DND-41 (cell line): Measurements from ENCODE around the gene SLC35G3.
"Not testable (repeated sequence)": the region's sequence is repeated elsewhere in the genome, so short reads cannot be mapped to it uniquely, and the experiment has no call there.

ENCODE experiments used
- ATAC-seq: fragments of 200-7000 bp; cut with Tn5 transposase; 3 replicates; pipeline ENCODE4 v1.9.1; 2021; ENCODE audit warnings: low read depth; ENCODE audit not compliant: insufficient read depth
- DNase-seq: peaks from one replicate; pipeline ENCODE4 v3.0.0-alpha.2; 2020
- H2AFZ ChIP-seq: 2 replicates; pipeline ENCODE4 v1.6.0; 2012; ENCODE audit warnings: low read depth, low read length
- H3K27ac ChIP-seq: 2 replicates; pipeline ENCODE4 v1.5.1; 2012; ENCODE audit warnings: low read length, inconsistent platforms
- H3K27me3 ChIP-seq: fragments of 200-600 bp; sonication (generic); 2 replicates; pipeline ENCODE4 v1.6.0; 2012; ENCODE audit warnings: low read length, mild to moderate bottlenecking, inconsistent platforms; ENCODE audit not compliant: insufficient read depth, poor library complexity
- H3K36me3 ChIP-seq: 2 replicates; pipeline ENCODE4 v1.5.1; 2012; ENCODE audit warnings: low read length, inconsistent platforms; ENCODE audit not compliant: insufficient read depth
- H3K4me1 ChIP-seq: 2 replicates; pipeline ENCODE4 v1.5.1; 2012; ENCODE audit warnings: mild to moderate bottlenecking, low read length; ENCODE audit not compliant: insufficient read depth
- H3K4me2 ChIP-seq: 2 replicates; pipeline ENCODE4 v1.6.0; 2012; ENCODE audit warnings: mild to moderate bottlenecking, moderate library complexity, low read length, inconsistent platforms; ENCODE audit not compliant: insufficient read depth
- H3K4me3 ChIP-seq, 2 experiments: fragments of 200-600 bp in 1 of 2; shearing (Covaris generic) in 1 of 2; 2 replicates each; pipeline ENCODE4 v1.5.1; 2012 to 2016; ENCODE audit warnings: inconsistent platforms in 2 of 2, low read length in 2 of 2, mild to moderate bottlenecking in 2 of 2, low read depth in 1 of 2, moderate library complexity in 1 of 2
- H3K79me2 ChIP-seq: 2 replicates; pipeline ENCODE4 v1.6.0; 2012; ENCODE audit warnings: low read length, inconsistent platforms; ENCODE audit not compliant: insufficient read depth
- H3K9ac ChIP-seq: 2 replicates; pipeline ENCODE4 v1.6.0; 2012; ENCODE audit warnings: low read depth, mild to moderate bottlenecking, inconsistent platforms, low read length, moderate library complexity
- H3K9me3 ChIP-seq: 2 replicates; pipeline ENCODE4 v1.5.1; 2012; ENCODE audit warnings: low read length, moderate library complexity, mild to moderate bottlenecking, inconsistent platforms; ENCODE audit not compliant: insufficient read depth, severe bottlenecking
- H4K20me1 ChIP-seq: 2 replicates; pipeline ENCODE4 v1.6.0; 2012; ENCODE audit warnings: low read length; ENCODE audit not compliant: insufficient read depth
- EZH2 ChIP-seq: IDR thresholded peaks from 3 replicates; pipeline ENCODE4 v1.6.1; 2012; ENCODE audit warnings: borderline replicate concordance, low read depth, mild to moderate bottlenecking, moderate library complexity, low read length, inconsistent platforms; ENCODE audit not compliant: severe bottlenecking
- TF ChIP-seq, protein P1 (sequence below): IDR thresholded peaks from 2 replicates; pipeline ENCODE4 v1.5.1; 2012; ENCODE audit warnings: borderline replicate concordance, low read length, moderate library complexity, mild to moderate bottlenecking; ENCODE audit not compliant: poor library complexity, severe bottlenecking; ENCODE audit errors: extremely low read depth

The SLC35G3 gene

DNA sequence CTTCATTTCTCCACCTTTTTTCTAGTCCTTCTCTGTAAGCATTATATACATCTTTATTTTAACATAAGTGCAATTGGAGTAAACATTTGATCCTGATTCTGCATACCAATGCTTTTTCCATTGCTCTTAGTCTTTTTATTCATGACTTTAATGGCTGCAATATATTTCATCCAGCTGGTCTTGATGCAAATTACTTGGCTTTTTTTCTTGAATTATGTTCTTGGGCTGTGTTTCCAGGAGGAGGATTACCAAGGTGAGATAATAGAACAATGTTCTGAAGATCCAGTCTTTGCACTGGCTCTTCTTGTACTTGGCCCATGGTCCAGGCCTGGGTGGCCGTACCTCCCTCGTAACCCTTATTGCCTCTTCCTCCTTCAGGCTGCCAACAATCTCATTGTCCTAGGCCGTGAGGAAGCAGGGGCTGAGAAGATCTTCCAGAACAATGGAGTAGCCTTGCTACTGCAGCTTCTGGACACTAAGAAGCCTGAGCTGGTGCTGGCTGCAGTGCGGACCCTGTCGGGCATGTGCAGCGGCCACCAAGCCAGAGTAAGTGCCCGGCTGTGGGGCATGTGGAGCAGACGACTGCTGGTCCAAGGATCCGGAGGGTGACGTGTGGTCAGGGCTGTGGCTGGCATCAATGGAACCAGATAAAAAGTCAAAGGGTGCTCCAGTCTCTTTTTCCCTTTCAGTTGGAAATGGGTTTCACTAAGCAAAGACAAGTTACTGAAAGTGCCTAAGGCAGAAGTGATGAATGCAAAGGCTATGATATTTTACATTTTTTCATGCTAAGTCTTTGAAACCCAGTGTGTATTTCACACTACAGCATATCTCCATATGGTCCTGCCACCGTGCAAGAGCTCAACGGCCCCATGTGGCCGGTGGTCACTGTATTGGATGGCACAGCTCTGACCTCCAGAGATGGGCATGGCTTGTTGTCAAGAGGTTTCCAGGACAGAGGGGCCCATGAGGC, 39.7 kb downstream of the SLC35G3 start:
- no peak for DNase-seq

DNA sequence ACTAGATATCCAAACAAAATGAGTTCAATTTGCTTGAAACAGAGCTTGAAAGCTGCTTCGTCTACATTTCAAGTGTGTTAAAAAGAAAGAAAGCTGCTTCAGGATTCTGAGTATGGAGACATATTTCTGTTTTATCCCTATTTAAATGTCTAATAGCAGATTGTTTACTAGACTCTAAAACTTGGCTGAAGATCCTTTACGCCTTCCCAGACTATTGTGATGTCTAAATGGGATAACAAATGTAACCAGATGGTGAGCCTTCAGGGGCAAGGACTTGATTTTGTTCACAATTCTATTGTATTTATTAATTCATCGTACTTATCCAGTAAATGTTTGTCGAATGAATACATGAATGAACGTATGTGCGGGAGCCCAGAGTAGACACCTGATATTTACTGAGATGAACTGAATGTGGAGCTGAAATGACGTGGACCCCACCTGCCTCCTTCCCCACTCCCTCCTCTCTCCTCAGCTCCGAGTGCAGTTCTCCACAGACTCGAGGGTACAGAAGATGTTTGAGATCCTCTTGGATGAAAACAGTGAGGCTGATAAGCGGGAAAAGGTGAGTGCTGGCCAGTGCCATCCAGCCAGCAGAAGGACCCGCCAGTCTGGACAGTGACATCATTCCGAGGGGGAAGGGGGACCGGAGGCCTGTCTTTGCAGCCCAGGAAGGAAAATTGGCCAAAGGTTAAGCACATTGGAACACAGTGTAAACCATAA, 41.6 kb downstream of the SLC35G3 start:
- ATAC-seq, result no peak
- DNase-seq, result no peak
- H3K9ac ChIP-seq, result no peak overlapping the region
- H3K4me3 ChIP-seq, result no peak overlapping the region
- H3K79me2 ChIP-seq, result no peaks in the 10 kb centered on the region
- H3K9me3 ChIP-seq, result no peaks in the 10 kb centered on the region
- H3K27ac ChIP-seq, result no peak overlapping the region
- peaks cover 6% of the 10 kb centered on the region for H3K27me3 ChIP-seq
- H3K4me2 ChIP-seq, result no peak overlapping the region
- no peaks in the 10 kb centered on the region for H3K4me1 ChIP-seq
- no peaks in the 10 kb centered on the region for H3K36me3 ChIP-seq
- no peak overlapping the region for H2AFZ ChIP-seq
- peaks cover 3% of the 10 kb centered on the region; the same call in 1 of the 2 replicates for H4K20me1 ChIP-seq
- TF ChIP-seq EZH2, result no peak
- TF ChIP-seq, protein P1, sequence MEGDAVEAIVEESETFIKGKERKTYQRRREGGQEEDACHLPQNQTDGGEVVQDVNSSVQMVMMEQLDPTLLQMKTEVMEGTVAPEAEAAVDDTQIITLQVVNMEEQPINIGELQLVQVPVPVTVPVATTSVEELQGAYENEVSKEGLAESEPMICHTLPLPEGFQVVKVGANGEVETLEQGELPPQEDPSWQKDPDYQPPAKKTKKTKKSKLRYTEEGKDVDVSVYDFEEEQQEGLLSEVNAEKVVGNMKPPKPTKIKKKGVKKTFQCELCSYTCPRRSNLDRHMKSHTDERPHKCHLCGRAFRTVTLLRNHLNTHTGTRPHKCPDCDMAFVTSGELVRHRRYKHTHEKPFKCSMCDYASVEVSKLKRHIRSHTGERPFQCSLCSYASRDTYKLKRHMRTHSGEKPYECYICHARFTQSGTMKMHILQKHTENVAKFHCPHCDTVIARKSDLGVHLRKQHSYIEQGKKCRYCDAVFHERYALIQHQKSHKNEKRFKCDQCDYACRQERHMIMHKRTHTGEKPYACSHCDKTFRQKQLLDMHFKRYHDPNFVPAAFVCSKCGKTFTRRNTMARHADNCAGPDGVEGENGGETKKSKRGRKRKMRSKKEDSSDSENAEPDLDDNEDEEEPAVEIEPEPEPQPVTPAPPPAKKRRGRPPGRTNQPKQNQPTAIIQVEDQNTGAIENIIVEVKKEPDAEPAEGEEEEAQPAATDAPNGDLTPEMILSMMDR, result no peak

More for the DNA sequence above, 39.7 kb downstream of the SLC35G3 start:
- H3K4me1 ChIP-seq, result no peaks in the 10 kb centered on the region
- H3K4me3 ChIP-seq, result no peak overlapping the region
- peaks cover 6% of the 10 kb centered on the region for H3K27me3 ChIP-seq
- no peak overlapping the region for H3K4me2 ChIP-seq
- TF ChIP-seq, protein P1, result no peak
- no peak for TF ChIP-seq EZH2
- H3K36me3 ChIP-seq, result no peaks in the 10 kb centered on the region
- no peak overlapping the region for H3K9ac ChIP-seq
- H3K79me2 ChIP-seq, result no peaks in the 10 kb centered on the region
- H3K27ac ChIP-seq, result no peak overlapping the region
- H3K9me3 ChIP-seq, result no peaks in the 10 kb centered on the region
- H2AFZ ChIP-seq, result no peak overlapping the region
- ATAC-seq, result no peak
- no peaks in the 10 kb centered on the region for H4K20me1 ChIP-seq

DNA sequence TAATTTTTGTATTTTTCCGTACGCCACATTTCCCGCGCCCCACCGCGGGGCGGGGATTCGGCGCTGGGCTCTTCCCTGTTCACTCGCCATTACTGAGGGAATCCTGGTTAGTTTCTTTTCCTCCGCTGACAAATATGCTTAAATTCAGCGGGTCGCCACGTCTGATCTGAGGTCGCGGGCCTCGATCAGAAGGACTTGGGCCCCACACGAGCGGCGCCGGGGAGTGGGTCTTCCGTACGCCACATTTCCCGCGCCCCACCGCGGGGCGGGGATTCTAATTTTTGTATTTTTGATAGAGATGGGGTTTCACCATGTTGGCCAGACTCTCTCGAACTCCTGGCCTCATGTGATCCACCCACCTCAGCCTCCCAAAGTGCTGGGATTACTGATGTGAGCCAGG, 43.1 kb downstream of the SLC35G3 start:
- H3K27me3 ChIP-seq, H3K9ac ChIP-seq, H3K4me2 ChIP-seq, H3K4me1 ChIP-seq, H2AFZ ChIP-seq, H3K27ac ChIP-seq, DNase-seq, H4K20me1 ChIP-seq, H3K79me2 ChIP-seq, H3K36me3 ChIP-seq, H3K4me3 ChIP-seq, H3K9me3 ChIP-seq, ATAC-seq: not testable (repeated sequence)

DNA sequence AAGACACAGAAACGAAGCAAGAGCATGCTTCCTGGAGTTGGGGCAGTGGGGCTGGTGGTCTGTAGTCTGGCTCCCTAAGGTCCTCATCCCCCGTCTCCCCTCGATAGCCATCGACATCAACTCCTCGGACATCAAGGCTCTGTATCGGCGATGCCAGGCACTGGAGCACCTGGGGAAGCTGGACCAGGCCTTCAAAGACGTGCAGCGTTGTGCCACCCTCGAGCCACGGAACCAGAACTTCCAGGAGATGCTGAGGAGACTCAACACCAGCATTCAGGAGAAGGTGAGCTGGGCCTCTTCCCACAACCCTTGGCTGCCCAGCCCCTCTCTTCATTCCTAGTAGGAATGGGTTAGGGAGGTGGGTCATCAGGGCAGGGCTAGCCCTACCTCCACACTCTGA, 44.3 kb downstream of the SLC35G3 start:
- ATAC-seq (no peak), DNase-seq (no peak)
- H3K9ac ChIP-seq, result no peak overlapping the region
- peaks cover 3% of the 10 kb centered on the region; the same call in 1 of the 2 replicates for H4K20me1 ChIP-seq
- H3K27me3 ChIP-seq, result peaks cover 6% of the 10 kb centered on the region
- H3K9me3 ChIP-seq, result no peaks in the 10 kb centered on the region
- H3K4me2 ChIP-seq, result no peak overlapping the region
- no peaks in the 10 kb centered on the region for H3K4me1 ChIP-seq
- no peak overlapping the region for H3K4me3 ChIP-seq
- no peak overlapping the region for H3K27ac ChIP-seq
- H3K36me3 ChIP-seq, result no peaks in the 10 kb centered on the region
- H2AFZ ChIP-seq, result no peak overlapping the region
- no peak for TF ChIP-seq EZH2
- TF ChIP-seq, protein P1, result no peak
- no peaks in the 10 kb centered on the region for H3K79me2 ChIP-seq
